CD4-positive, alpha-beta T cell treated with Interferon gamma for 1 hour (primary cell): ENCODE data around the gene CNMD.

Source experiments
- DNase-seq: peaks from one replicate; pipeline ENCODE4 v3.0.0-alpha.2; 2020

The CNMD gene

DNA sequence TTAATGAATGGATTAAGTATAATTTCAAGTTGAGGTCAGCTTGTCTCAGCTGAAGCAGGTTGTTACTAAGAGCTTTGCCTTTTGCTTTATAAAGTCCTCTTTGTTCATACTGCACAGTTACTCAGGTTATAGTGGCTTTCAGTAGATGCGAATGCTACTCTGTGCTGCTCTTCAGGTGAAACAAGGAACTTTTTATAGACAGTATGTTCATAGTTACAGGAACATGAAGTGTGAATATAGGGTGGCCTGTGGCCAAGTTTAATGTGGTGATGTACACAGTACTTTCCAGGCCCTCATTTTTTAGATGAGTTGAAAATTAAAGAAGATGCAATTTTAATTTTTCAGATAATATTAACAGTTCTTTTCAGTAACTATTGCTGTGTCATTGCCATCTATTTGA, 66.2 kb downstream of the CNMD start:
- no peak for DNase-seq

DNA sequence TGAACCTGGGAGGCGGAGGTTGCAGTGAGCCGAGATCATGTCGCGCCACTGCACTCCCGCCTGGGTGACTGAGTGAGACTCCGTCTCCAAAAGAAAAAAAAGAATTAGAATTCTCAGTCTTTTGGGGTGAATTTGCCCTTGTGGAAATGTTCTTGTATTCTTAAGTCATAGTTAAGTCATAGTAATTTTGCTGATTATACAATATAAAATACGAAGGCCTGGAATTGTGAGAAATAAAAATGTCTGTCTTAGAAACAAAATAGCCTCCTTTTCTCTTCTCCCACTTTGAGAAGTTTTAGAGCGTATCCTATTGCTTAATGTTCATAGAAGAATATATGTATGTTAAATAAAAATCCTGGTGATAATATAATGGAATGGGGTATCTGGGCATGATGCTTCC, 68.9 kb downstream of the CNMD start:
- DNase-seq, result no peak

DNA sequence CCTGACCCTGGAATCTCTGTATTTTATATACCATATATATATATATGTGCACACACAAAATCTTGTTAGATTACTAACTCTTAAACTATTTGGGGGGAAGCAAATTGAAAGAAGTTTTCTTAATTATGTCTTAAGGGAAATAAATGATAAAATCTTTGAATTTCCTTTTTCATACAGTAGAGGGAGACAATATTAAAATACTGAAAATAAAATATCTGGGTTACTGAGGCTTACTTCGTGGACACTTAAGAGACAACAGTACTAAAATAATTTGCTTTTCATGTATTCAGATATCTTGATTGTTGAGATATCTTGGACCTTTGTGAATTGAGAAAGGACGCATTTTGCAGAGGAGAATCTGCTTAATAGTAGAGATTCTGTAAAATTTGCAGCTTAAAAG, 69.9 kb downstream of the CNMD start:
- no peak for DNase-seq

DNA sequence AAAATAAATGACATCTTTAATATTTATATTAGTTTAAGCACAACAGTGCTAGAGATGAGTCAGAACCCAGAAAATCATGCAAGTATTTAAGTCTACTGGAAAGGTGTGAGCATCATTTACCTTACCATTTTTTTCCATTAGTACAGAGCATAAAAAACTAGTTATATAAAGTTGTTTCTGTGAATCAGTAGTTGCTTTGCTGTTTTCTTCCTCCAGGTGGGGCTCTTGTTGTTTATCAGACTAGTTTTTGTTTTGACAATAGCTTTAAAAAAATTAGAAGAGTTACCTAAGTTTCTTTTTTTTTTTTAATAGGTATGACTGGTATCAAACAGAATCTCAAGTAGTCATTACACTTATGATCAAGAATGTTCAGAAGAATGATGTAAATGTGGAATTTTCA, 74.3 kb downstream of the CNMD start:
- DNase-seq, result no peak

DNA sequence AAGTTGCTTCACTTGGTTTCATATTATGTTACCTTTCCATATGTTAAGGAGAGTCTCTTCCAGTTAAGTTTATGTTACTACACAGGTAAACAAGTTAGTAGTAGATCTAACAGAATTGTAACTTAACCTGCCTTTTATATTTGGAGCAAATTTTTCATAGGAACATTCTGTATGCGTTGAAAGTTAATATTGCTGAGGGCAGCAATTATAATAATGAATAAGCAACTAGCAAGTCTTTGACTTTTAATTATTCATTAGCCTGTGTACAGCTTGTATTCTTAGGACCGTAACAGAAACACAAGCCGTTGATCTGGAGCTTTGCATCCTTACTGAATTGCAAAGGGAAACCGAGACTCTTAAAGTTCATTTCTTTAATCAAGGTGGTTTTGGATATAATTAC, 75.3 kb downstream of the CNMD start:
- no peak for DNase-seq

DNA sequence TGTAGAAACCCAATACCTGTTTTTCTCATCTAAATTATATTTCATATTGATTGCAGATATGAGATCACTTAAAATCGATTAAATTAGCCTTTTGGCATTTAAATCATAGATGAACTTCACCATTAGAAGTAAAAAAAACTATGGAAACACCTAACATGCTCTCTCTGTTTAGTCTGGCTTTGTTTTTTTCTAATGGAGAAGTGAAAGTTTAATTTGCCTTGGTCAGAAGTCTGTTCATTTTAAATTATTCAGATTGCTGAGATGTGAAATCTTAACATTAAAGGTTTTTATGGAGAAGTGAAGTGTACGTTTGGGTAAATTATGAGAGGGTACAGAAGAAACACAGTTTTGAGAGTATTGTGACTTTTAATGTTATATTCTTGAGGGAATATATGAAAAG, 80.3 kb downstream of the CNMD start:
- no peak for DNase-seq
